GM21723 (cell line): ENCODE data around the gene TEDC1.
"Not testable (repeated sequence)": the region's sequence is repeated elsewhere in the genome, so short reads cannot be mapped to it uniquely, and the experiment has no call there.

ENCODE experiments used
- ATAC-seq: cut with Tn5 transposase; IDR thresholded peaks from one replicate; pipeline ENCODE4 v1.9.1; 2021; ENCODE audit warnings: mild to moderate bottlenecking, moderate library complexity; ENCODE audit not compliant: unreplicated experiment

TEDC1 gene

DNA sequence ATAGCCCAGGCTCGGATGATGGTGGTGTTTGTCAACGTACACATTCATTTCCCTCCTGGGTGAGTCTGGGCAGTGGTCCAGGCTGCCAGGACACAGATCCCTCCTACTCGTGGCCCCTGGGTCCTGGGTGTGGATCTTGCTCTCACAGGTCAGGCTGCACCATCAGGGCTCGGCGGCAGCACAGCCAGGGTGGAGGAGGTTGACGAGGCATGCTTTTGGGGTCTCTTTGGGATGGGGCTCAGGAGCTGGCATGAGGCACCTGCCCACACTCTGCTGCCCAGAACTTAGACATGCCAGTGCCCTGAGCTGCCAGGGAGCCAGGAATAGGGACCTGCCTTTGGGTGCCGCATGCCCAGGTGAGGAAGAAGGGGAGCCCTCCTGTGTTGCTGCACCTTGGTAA is 45.0 kb downstream of the TEDC1 start:
- ATAC-seq: no peak

DNA sequence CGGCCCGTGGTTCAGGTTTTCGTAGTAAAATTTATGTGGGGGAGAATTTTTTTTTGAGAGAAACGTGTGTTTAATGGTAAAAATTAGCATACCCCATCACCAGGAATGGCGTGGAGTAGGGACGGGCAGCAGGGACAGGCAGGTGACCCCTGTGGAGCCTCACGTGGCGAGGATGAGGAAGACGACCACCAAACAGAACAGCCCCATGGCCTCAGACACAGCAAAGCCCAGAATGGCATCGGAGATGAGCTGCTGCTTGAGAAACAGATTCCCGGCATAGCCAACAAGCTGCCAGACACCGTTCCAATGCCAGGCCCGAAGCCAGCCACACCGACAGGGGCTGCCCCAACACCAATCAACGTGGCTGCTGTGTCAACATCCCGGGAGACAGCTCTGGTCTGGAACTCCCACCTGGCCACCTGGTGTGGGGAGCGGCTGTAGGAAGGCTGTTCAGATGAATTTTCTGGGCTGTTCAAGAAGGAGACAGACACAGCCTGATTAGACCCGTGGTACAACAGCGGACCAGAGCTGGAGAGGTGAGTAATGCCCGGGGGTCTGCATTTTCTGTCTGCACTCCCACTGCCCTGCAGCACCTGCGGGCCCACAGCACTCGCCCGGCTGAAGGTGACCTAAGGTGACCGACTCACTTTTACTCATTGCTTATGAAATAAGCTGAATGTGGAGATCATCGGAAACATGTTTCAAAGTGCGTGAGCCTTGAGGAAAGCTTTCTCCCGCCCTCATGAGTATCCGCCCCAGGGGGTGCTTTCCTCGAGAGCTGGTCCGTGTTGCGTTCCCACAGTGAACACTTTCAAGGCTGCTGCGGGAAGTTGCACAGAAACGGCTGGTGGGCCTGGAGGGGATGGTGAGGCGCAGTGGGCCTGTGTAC is 45.9 kb downstream of the TEDC1 start:
- ATAC-seq: no peak

DNA sequence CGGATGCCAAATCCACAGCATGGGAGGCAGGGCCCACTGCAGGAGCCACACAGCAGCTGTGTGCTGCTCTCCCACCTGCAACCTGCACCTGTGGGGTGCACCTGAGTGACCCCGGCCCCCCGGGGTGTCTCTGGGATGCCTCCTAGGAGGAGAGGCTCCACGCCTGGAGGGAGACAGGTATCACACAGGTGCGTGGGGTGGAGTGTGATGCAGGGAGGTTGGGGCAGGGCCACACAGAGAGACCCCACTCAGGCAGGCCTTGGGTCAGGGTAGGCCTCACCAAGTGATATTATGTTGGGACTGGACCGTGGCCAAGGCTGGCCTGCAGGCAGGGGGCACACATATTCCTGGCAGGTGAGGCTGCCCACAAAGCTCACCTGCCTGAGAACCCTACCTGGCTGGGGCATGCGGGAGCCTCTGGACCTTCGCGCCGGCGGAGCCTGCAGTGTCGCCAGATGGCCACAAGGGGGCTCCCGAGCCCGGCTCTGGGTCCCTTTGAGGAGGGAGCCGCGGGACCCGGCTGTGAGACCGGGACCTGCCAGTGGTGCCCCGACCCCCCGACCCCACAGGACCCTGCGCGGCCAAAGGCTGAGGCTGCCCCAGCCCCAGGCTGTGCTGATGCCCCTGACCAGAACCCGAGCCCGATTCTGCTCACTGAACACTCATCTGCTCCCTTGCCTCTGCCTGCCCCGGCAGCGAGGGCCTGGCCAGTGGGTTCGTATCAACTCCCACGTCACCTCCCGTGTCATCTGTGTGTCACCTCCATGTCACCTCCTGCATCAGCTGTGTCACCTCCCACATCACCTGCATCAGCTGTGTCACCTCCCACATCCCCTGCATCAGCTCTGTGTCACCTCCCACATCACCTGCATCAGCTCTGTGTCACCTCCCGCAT is 46.8 kb downstream of the TEDC1 start:
- no peak for ATAC-seq

DNA sequence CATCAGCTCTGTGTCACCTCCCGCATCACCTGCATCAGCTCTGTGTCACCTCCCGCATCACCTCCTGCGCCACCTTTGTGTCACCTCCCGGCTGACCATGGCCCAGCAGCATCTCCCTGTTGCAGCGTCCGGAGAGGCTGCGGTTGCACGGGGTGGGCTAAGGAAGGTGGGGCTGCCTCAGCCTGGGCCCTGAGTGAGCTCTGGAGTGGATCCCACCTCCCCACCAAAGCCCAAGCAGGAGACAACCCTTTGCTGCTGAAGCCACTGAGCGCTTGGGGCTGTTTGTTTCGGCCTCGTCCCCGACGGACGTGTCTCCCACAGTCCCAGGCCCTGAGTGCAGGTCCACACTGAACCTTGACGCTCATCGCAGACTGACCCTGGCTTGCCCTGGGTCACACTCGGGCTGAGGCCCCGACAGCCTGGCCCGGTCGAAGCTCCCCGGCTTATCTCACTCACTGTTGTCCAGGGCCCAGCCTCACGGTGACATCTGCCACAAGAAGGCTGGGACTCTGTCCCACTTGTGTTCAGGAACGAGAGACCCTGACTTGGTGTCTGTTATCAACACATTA is 47.5 kb downstream of the TEDC1 start:
- ATAC-seq: no peak

DNA sequence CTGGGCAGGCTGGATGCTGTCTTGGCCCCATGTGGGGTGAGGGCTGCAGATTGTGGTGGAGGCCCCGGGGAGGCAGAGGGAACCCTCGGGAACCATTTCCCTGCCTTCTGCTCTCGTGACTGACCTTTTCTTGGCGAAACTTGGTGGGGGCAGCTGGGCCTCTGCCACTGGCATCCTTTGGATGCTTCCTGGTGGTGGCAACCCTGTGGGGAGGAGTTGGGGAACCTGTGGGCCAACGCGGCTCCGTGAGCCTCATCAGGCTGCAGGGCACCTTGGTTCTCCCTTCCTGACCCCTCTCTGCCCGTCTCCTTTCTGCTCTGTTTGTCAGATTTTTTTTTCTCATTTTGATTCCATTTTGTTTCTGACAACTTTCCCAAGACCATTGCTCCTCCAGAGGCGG is 49.8 kb downstream of the TEDC1 start:
- no peak for ATAC-seq

DNA sequence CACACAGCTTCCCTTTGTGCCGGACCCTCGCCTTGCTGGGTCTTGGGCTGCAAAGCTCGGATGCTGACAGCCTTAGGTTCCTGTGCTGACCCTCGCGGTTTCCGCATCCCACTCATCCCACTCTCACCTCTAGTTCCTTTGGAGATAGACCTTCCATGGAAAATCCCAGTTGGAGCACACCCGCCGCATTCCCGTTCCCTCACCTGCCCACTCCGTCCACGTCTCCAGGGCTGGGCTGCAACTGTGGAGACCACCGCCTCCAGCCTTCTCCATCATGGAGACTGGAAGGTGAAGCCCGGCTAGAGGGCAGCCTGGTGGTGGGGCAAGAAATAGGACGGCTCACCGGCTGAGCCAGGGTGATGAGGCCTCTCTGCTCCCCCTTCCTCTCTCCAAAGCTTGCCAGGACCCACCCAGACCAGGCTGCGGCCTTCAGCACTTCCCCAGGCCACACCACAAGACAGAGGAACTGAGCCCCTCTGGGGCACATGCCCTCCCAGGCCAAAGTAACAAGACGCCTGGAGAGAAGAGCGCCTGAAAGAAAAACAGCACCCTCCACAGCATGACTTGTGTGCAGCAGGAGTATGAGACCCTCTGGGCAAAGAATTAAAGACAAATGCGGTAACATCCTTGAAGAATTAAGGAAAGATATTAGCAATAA is 50.3 kb downstream of the TEDC1 start:
- ATAC-seq: no peak

DNA sequence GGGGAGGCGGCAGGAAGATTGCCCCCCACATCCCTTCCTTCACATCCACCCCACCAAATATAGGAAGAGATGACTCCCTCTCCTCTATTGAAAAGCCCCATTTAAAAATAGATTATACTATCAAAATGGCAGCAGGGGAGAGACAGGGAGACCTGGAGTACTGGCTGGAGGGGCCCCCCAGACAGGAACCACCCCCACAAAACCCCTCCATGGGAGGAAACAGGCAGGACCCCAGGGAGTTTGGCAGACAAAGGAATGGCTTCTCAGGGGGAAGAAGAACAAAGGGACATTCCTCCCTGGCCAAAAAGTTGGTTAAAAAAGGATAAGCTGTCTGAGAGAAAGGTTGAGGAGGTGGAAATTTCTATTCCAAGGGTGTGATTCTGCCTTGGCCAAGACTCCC is 54.6 kb downstream of the TEDC1 start:
- not testable (repeated sequence) for ATAC-seq

DNA sequence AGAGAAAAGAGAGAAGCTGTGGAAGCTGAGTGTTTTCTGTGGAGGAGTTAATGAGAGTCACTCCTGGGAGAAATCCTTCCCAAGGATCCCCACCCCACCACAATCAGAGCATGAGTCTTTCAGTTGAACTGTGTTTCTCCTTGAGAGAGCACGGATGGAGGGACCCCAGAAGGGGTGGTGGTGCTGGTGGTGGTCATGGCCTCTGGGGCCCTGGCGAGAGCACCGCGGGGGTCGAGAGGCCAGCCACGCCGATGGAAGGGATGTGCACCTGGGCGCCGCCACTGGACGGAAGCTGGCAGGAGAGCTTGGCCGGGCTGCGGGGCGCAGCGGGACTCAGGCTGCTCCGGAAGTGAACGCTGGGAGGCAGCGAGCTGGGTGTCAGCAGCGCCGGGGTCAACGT is 55.4 kb downstream of the TEDC1 start:
- ATAC-seq: not testable (repeated sequence)

DNA sequence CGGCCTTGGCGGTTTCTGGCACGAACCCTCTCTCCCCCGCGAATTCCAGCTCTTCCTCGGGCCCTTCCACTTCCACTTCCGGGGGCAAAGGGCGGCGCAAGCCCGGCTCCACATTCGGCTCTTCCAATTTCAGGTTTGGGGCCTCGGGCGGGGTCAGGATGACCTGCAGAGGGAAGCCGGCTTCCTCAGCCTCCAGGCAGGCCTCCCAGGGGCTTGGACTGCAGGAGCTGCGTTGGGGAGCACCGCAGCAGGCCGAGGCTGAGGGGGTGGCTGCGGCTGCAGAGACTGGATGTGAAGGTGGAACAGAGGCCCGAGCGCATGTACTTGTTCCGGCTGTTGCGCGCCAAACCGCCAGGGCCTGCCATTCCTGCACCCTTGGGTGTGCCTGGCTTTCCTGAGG is 56.0 kb downstream of the TEDC1 start:
- ATAC-seq: not testable (repeated sequence)

DNA sequence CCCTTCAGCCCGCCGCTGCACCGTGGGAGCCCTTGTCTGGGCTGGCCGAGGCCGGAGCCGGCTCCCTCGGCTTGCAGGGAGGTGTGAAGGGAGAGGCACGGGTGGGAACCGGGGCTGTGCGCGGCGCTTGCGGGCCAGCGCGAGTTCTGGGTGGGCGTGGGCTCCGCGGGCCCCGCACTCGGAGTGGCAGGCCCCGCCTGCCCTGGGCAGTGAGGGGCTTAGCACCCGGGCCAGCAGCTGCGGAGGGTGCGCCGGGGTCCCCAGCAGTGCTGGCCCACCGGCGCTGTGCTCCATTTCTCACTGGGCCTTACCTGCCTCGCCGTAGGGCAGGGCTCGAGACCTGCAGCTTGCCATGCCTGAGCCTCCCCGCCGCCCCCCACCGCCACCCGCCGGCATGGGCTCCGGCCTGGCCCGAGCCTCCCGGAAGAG is 56.7 kb downstream of the TEDC1 start:
- no peak for ATAC-seq
